HepG2 (cell line): ENCODE data around the gene TFCP2L1. TPM values are rescaled to one million over a fixed set of nuclear protein-coding genes. Genes with fewer than 3 reads are reported as not detected.

Experiments used
- ATAC-seq: fragments of 200-7000 bp; cut with Tn5 transposase; 3 replicates; pipeline ENCODE4 v1.9.1; 2020; ENCODE audit warnings: mild to moderate bottlenecking, moderate library complexity
- BruUV-seq: library from RNA; stranded (reverse); fragments of 400-500 nt; replicated peaks from 2 replicates; lab custom pipeline; 2021; lab: Mats Ljungman, UMichigan
- CTCF ChIA-PET: fragments of 300-600 bp; formaldehyde crosslinking; extraction: SDS; loops from one replicate; lab custom pipeline; 2021; ENCODE audit warnings: low total read pairs, inconsistent platforms, low intra/inter-chr PET ratio; lab: Yijun Ruan, JAX
- POLR2A ChIA-PET: fragments of 350-600 bp; sonication (Branson Sonifier 250); formaldehyde crosslinking; loops from one replicate; lab custom pipeline; 2020; ENCODE audit warnings: antibody characterized with exemption, inconsistent platforms; lab: Yijun Ruan, JAX
- DNase-seq: peaks from one replicate; pipeline ENCODE4 v3.0.0-alpha.2; 2015; ENCODE audit warnings: low spot score
- FAIRE-seq: peaks from 3 replicates; lab custom pipeline; 2011; peaks lifted over from hg19 to GRCh38; lab: Jason Lieb, UNC
- H2AFZ ChIP-seq: one replicate; pipeline ENCODE4 v1.6.1; 2011; ENCODE audit warnings: low read length, inconsistent platforms
- H3K27ac ChIP-seq: fragments of 300-600 bp; 3 replicates; pipeline ENCODE4 v1.8.0; 2011; ENCODE audit warnings: mixed run types, mild to moderate bottlenecking, mixed read lengths, low read length, inconsistent platforms; ENCODE audit not compliant: insufficient read depth; ENCODE audit errors: extremely low read length
- H3K27me3 ChIP-seq, 2 experiments: fragments of 200-600 bp in 1 of 2; 2 replicates in 1 of 2; 3 replicates in 1 of 2; pipeline versions ENCODE4 v1.6.0 to v1.8.0; 2011; ENCODE audit warnings: low read length in 2 of 2, mild to moderate bottlenecking in 2 of 2, moderate library complexity in 2 of 2, inconsistent platforms in 1 of 2; ENCODE audit not compliant: insufficient read depth in 2 of 2, control insufficient read depth in 1 of 2
- H3K36me3 ChIP-seq, 2 experiments: fragments of 200-600 bp in 1 of 2; replicated peaks in 1 of 2; 2 replicates in 1 of 2; 3 replicates in 1 of 2; pipeline versions ENCODE4 v1.5.1 to v1.8.0; 2011; ENCODE audit warnings: low read length in 2 of 2, inconsistent platforms in 1 of 2; ENCODE audit not compliant: insufficient read depth in 2 of 2, control insufficient read depth in 1 of 2
- H3K4me1 ChIP-seq: 2 replicates; pipeline ENCODE4 v1.5.1; 2012; ENCODE audit warnings: low read length, inconsistent platforms; ENCODE audit not compliant: insufficient read depth
- H3K4me2 ChIP-seq: 2 replicates; pipeline ENCODE4 v1.6.0; 2011; ENCODE audit warnings: low read depth, low read length, inconsistent platforms
- H3K4me3 ChIP-seq, 3 experiments: fragments of 200-600 bp in 1 of 3; sonication (generic), shearing (Covaris generic) in 1 of 3; replicated peaks in 1 of 3; 2 replicates each; pipeline ENCODE4 v1.5.1; 2011 to 2016; ENCODE audit warnings: low read length in 3 of 3, inconsistent platforms in 2 of 3, low read depth in 2 of 3, mild to moderate bottlenecking in 2 of 3, control low read depth in 1 of 3, mixed read lengths in 1 of 3; ENCODE audit not compliant: insufficient read depth in 1 of 3
- H3K79me2 ChIP-seq: one replicate; pipeline ENCODE4 v1.6.1; 2011; ENCODE audit warnings: low read length, inconsistent platforms; ENCODE audit not compliant: insufficient read depth
- H3K9ac ChIP-seq: 2 replicates; pipeline ENCODE4 v1.6.0; 2011; ENCODE audit warnings: mild to moderate bottlenecking, low read depth, low read length, inconsistent platforms; ENCODE audit not compliant: insufficient read depth
- H3K9me3 ChIP-seq: 2 replicates; pipeline ENCODE4 v1.5.1; 2012; ENCODE audit warnings: mild to moderate bottlenecking, low read length
- H4K20me1 ChIP-seq: 2 replicates; pipeline ENCODE4 v1.6.0; 2011; ENCODE audit warnings: inconsistent platforms, mild to moderate bottlenecking, low read length, moderate library complexity; ENCODE audit not compliant: insufficient read depth
- ARNT2 ChIP-seq: sonication (generic); formaldehyde crosslinking; IDR thresholded peaks from 2 replicates; pipeline ENCODE4 v1.8.0; 2022; ENCODE audit warnings: mild to moderate bottlenecking, low read depth, missing genetic modification reagents, moderate library complexity
- BATF2 ChIP-seq: sonication (generic); formaldehyde crosslinking; IDR thresholded peaks from 2 replicates; pipeline ENCODE4 v1.8.0; 2022; ENCODE audit warnings: mild to moderate bottlenecking, missing genetic modification reagents, moderate library complexity
- MATR3 ChIP-seq: sonication (generic); formaldehyde crosslinking; IDR thresholded peaks from 2 replicates; pipeline ENCODE4 v1.4.0; 2020; ENCODE audit warnings: missing genetic modification reagents
- MXD3 ChIP-seq: IDR thresholded peaks from 2 replicates; pipeline ENCODE4 v1.6.1; 2016; ENCODE audit warnings: mild to moderate bottlenecking, missing biosample characterization, missing genetic modification reagents
- NPAS2 ChIP-seq: sonication (generic); formaldehyde crosslinking; IDR thresholded peaks from 2 replicates; pipeline ENCODE4 v1.8.0; 2022; ENCODE audit warnings: mild to moderate bottlenecking, missing genetic modification reagents, borderline replicate concordance
- PCBP2 ChIP-seq: fragments of 200-400 bp; formaldehyde crosslinking; optimal IDR thresholded peaks from 2 replicates; pipeline ENCODE3; 2018; ENCODE audit warnings: low read length, low read depth; ENCODE audit not compliant: poor library complexity, severe bottlenecking
- PHF20 ChIP-seq: sonication (generic); formaldehyde crosslinking; IDR thresholded peaks from 2 replicates; pipeline ENCODE4 v1.5.0; 2020; ENCODE audit warnings: mild to moderate bottlenecking, missing genetic modification reagents
- RAD21 ChIP-seq: fragments of 450-650 bp; formaldehyde crosslinking; IDR thresholded peaks from 2 replicates; pipeline ENCODE4 v1.5.0; 2020; ENCODE audit warnings: mild to moderate bottlenecking
- REST ChIP-seq, 2 experiments: IDR thresholded peaks; 2 replicates each; pipeline ENCODE4 v1.6.1; 2011 to 2012; ENCODE audit warnings: low read length in 2 of 2, borderline replicate concordance in 1 of 2, low read depth in 1 of 2, mild to moderate bottlenecking in 1 of 2, moderate library complexity in 1 of 2
- SNAI1 ChIP-seq: sonication (generic); formaldehyde crosslinking; IDR thresholded peaks from 2 replicates; pipeline ENCODE4 v1.5.0; 2020; ENCODE audit warnings: mild to moderate bottlenecking, missing genetic modification reagents, borderline replicate concordance
- ZBTB33 ChIP-seq: sonication (generic); formaldehyde crosslinking; IDR thresholded peaks from 2 replicates; pipeline ENCODE4 v1.4.0; 2020; ENCODE audit warnings: missing genetic modification reagents
- ZIK1 ChIP-seq: sonication (generic); formaldehyde crosslinking; IDR thresholded peaks from 2 replicates; pipeline ENCODE4 v1.5.0; 2020; ENCODE audit warnings: mild to moderate bottlenecking, low read depth, missing genetic modification reagents, borderline replicate concordance
- ZNF33A ChIP-seq: sonication (generic); formaldehyde crosslinking; IDR thresholded peaks from 2 replicates; pipeline ENCODE4 v1.5.1; 2020; ENCODE audit warnings: missing genetic modification reagents, mild to moderate bottlenecking, moderate library complexity, borderline replicate concordance
- ZNF343 ChIP-seq: sonication (generic); formaldehyde crosslinking; IDR thresholded peaks from 2 replicates; pipeline ENCODE4 v1.4.0; 2020; ENCODE audit warnings: mild to moderate bottlenecking, missing genetic modification reagents
- ZZZ3 ChIP-seq: sonication (generic); formaldehyde crosslinking; IDR thresholded peaks from 2 replicates; pipeline ENCODE4 v1.4.0; 2020; ENCODE audit warnings: missing genetic modification reagents, mild to moderate bottlenecking, borderline replicate concordance
- WGBS: methylation state at CpG from one replicate; pipeline ENCODE4 v1.1.6; 2017; ENCODE audit warnings: low lambda C conversion rate; 5-methylcytosine and 5-hydroxymethylcytosine counted together
- in situ Hi-C: cut with HindIII; loops from 2 replicates; pipeline ENCODE4 v1.10.0; 2017; ENCODE audit warnings: low pct_unique_long_range_greater_than_20kb; ENCODE audit not compliant: extremely low pct_ligation_motif_present
- intact Hi-C: fragments of 100-400 bp; cut with micrococcal nuclease; formaldehyde crosslinking; loops from one replicate; pipeline ENCODE4 v1.10.0; 2022; ENCODE audit not compliant: unreplicated experiment
- polyA plus RNA-seq, 8 experiments: library from polyadenylated mRNA; depleted of rRNA in 3 of 8; stranded (reverse) in 7 of 8; unstranded in 1 of 8; fragments of >200 nt; fragmentation: Illumina TruSeq in 4 of 8; extraction: Trizol in 4 of 8; gene quantifications; 2 replicates each; pipeline versions ENCODE4 v1.2.1 to v1.2.3, GENCODE V29; 2011 to 2016; ENCODE audit warnings: low read depth in 4 of 8, missing spikeins in 1 of 8, mixed read lengths in 1 of 8; ENCODE audit not compliant: insufficient read depth in 1 of 8
- total RNA-seq, 5 experiments: library from RNA; depleted of rRNA; stranded (reverse); fragments of >200 nt; fragmentation: Illumina TruSeq; extraction: Trizol; gene quantifications; 2 replicates each; pipeline ENCODE4 v1.2.3, GENCODE V29; 2016; ENCODE audit warnings: low read depth in 1 of 5

TFCP2L1 gene
- total and polyA plus RNA-seq, 2 of the 13 experiments (the other 11 are each of a cell fraction or from before 2014, with no cell fraction given), result under 0.01 TPM; not detected in 1

GRCh38 chr2:121258051-121258450, 27.0 kb downstream of the TFCP2L1 start (continued):
- TF ChIP-seq BATF2 (CRISPR knock-in tag), result no peak
- TF ChIP-seq PCBP2, result no peak

- ChIA-PET POLR2A (no interaction called here), CTCF (no interaction called here)
- H2AFZ ChIP-seq, result no peak overlapping the region
- FAIRE-seq (no peak), ATAC-seq (no peak), DNase-seq (no peak)
- H4K20me1 ChIP-seq, result no peaks in the 10 kb centered on the region
- no peak overlapping the region for H3K4me3 ChIP-seq
- H3K9me3 ChIP-seq, result no peaks in the 10 kb centered on the region
- intact Hi-C loops, result no loop called here
- H3K27ac ChIP-seq, result no peak overlapping the region
- no TSS peak for BruUV-seq
- H3K36me3 ChIP-seq, result no peaks in the 10 kb centered on the region
- no peak overlapping the region for H3K4me2 ChIP-seq
- H3K4me1 ChIP-seq, result no peaks in the 10 kb centered on the region
- 33% methylated on average over 3 of the region's 3 CpGs for WGBS
- in situ Hi-C loops, result no loop called here
- H3K27me3 ChIP-seq, result peaks cover 6 to 49% of the 10 kb centered on the region in 2 experiments
- H3K9ac ChIP-seq, result no peak overlapping the region
- no peaks in the 10 kb centered on the region for H3K79me2 ChIP-seq
- no peak for TF ChIP-seq ZNF343 (CRISPR knock-in tag)
- no peak for TF ChIP-seq RAD21 (CRISPR knock-in tag)
- no peak for TF ChIP-seq SNAI1
- no peak for TF ChIP-seq REST (IDR thresholded peaks at IDR 0.05; ENCODE audit: borderline replicate concordance in 1 of 2, low read depth in 1 of 2, low read length in 2 of 2)
- no peak for TF ChIP-seq ZZZ3 (CRISPR knock-in tag)
- TF ChIP-seq ARNT2 (CRISPR knock-in tag), result no peak
- TF ChIP-seq PHF20 (CRISPR knock-in tag), result no peak
- no peak for TF ChIP-seq ZNF33A (CRISPR knock-in tag)
- no peak for TF ChIP-seq NPAS2 (CRISPR knock-in tag)
- TF ChIP-seq ZIK1, result no peak
- TF ChIP-seq MXD3 (CRISPR knock-in tag), result no peak
- no peak for TF ChIP-seq ZBTB33 (CRISPR knock-in tag)
- no peak for TF ChIP-seq MATR3 (CRISPR knock-in tag)
Measured at GRCh38 chr2:121257480-121257840, 27.5 kb downstream of the TFCP2L1 start.
